A673 (cell line): Measurements from ENCODE around the gene HOXC5.

Experiments used
- CTCF ChIP-seq: fragments of 300-800, 200-600 bp; sonication (generic); conservative IDR thresholded peaks from 2 replicates; pipeline ENCODE4 v1.5.1; 2017; ENCODE audit warnings: low read depth, mild to moderate bottlenecking, antibody characterized with exemption, low read length, moderate library complexity, mixed read lengths
- EZH2 ChIP-seq: fragments of 200-600 bp; sonication (generic); IDR thresholded peaks from 2 replicates; pipeline ENCODE4 v1.6.1; 2017; ENCODE audit warnings: borderline replicate concordance, low read depth, mild to moderate bottlenecking, mixed read lengths, antibody characterized with exemption, low read length; ENCODE audit not compliant: poor library complexity, severe bottlenecking

GRCh38 chr12:54047964-54048303, 15.1 kb downstream of the HOXC5 start:
- TF ChIP-seq CTCF: no peak
- no peak for TF ChIP-seq EZH2
